PC-3 (cell line): ENCODE data around the gene NDUFS5. TPM values are rescaled to one million over a fixed set of nuclear protein-coding genes. Genes with fewer than 3 reads are reported as not detected.

Experiments used
- ATAC-seq: fragments of 200-7000 bp; cut with Tn5 transposase; 2 replicates; pipeline ENCODE4 v1.9.1; 2020; ENCODE audit warnings: mild to moderate bottlenecking, moderate library complexity
- BruUV-seq: library from RNA; stranded (reverse); fragments of 400-500 nt; replicated peaks from 2 replicates; lab custom pipeline; 2021; lab: Mats Ljungman, UMichigan
- CTCF ChIA-PET: fragments of 300-600 bp; sonication (Branson Sonifier 250); formaldehyde crosslinking; loops from one replicate; lab custom pipeline; 2022; ENCODE audit warnings: antibody characterized with exemption; lab: Charles Lee
- POLR2A ChIA-PET: fragments of 300-600 bp; sonication (Branson Sonifier 250); formaldehyde crosslinking; loops from one replicate; lab custom pipeline; 2022; ENCODE audit warnings: antibody characterized with exemption; ENCODE audit not compliant: unreplicated experiment; lab: Charles Lee
- DNase-seq: peaks from one replicate; pipeline ENCODE4 v3.0.0-alpha.2; 2015
- H2AFZ ChIP-seq: fragments of 300-600 bp; sonication (generic); 2 replicates; pipeline ENCODE4 v1.6.0; 2016; ENCODE audit warnings: antibody characterized with exemption, low read length
- H3F3A ChIP-seq: fragments of 300-600 bp; sonication (generic); one replicate; pipeline ENCODE4 v1.6.0; 2017; ENCODE audit warnings: antibody characterized with exemption, low read length, control low read depth, mild to moderate bottlenecking; ENCODE audit not compliant: unreplicated experiment
- H3K27ac ChIP-seq: fragments of 300-600 bp; sonication (generic); 2 replicates; pipeline ENCODE4 v1.5.1; 2016; ENCODE audit warnings: mild to moderate bottlenecking, low read length
- H3K27me3 ChIP-seq: fragments of 300-600 bp; sonication (generic); 2 replicates; pipeline ENCODE4 v1.6.1; 2016; ENCODE audit warnings: low read length, mixed read lengths
- H3K36me3 ChIP-seq: fragments of 300-600 bp; sonication (generic); 2 replicates; pipeline ENCODE4 v1.6.1; 2016; ENCODE audit warnings: low read depth, mixed run types, low read length, mixed read lengths
- H3K4me1 ChIP-seq: fragments of 300-600 bp; sonication (generic); 2 replicates; pipeline ENCODE4 v1.5.1; 2016; ENCODE audit warnings: low read length; ENCODE audit not compliant: insufficient read depth
- H3K4me2 ChIP-seq: fragments of 300-600 bp; sonication (generic); 2 replicates; pipeline ENCODE4 v1.6.0; 2016; ENCODE audit warnings: low read length
- H3K4me3 ChIP-seq: fragments of 300-600 bp; sonication (generic); 2 replicates; pipeline ENCODE4 v1.5.1; 2016; ENCODE audit warnings: mild to moderate bottlenecking, low read length, mixed read lengths
- H3K79me2 ChIP-seq: fragments of 300-600 bp; sonication (generic); 2 replicates; pipeline ENCODE4 v1.6.1; 2017; ENCODE audit warnings: low read length, mixed read lengths
- H3K9ac ChIP-seq: fragments of 300-600 bp; sonication (generic); 2 replicates; pipeline ENCODE4 v1.6.0; 2016; ENCODE audit warnings: mild to moderate bottlenecking, low read length
- H3K9me2 ChIP-seq: fragments of 300-600 bp; sonication (generic); replicated peaks from 2 replicates; pipeline ENCODE4 v1.6.1; 2016; ENCODE audit warnings: mixed run types, low read length, mixed read lengths
- H3K9me3 ChIP-seq: fragments of 300-600 bp; sonication (generic); 2 replicates; pipeline ENCODE4 v1.6.1; 2016; ENCODE audit warnings: low read length, mixed read lengths
- H4K20me1 ChIP-seq: fragments of 300-600 bp; sonication (generic); 2 replicates; pipeline ENCODE4 v1.6.1; 2016; ENCODE audit warnings: low read length, mixed read lengths
- CTCF ChIP-seq: fragments of 300-600 bp; sonication (generic); conservative IDR thresholded peaks from 2 replicates; pipeline ENCODE4 v1.5.1; 2017; ENCODE audit warnings: antibody characterized with exemption, low read depth, mild to moderate bottlenecking, low read length
- EZH2 ChIP-seq: fragments of 300-600 bp; sonication (generic); IDR thresholded peaks from one replicate; pipeline ENCODE4 v1.6.1; 2017; ENCODE audit warnings: antibody characterized with exemption, mild to moderate bottlenecking, low read length; ENCODE audit not compliant: unreplicated experiment
- EZH2phosphoT487 ChIP-seq: fragments of 300-600 bp; sonication (generic); IDR thresholded peaks from 2 replicates; pipeline ENCODE4 v1.6.1; 2018; ENCODE audit warnings: mild to moderate bottlenecking, antibody characterized with exemption, low read length, borderline replicate concordance
- intact Hi-C: fragments of 100-400 bp; cut with micrococcal nuclease; formaldehyde crosslinking; loops from 2 replicates; pipeline ENCODE4 v1.9.0; 2023
- total RNA-seq: library from RNA; depleted of rRNA; stranded (reverse); fragments of >200 nt; gene quantifications from 2 replicates; pipeline ENCODE4 v1.2.3, GENCODE V29; 2014

NDUFS5 gene
- total RNA-seq, 1 experiment from 2014 or later, result 864 TPM

- Histone ChIP-seq H3K9me2 (no peaks in the 10 kb centered on the region), H3K4me3 (no peak overlapping the region), H3K9me3 (no peaks in the 10 kb centered on the region), H4K20me1 (peaks cover 13% of the 10 kb centered on the region; the same call in 1 of the 2 replicates), H3K4me2 (no peak overlapping the region), H3K9ac (no peak overlapping the region), H2AFZ (no peak overlapping the region), H3F3A (no peaks in the 10 kb centered on the region), H3K36me3 (peaks cover 25% of the 10 kb centered on the region), H3K79me2 (peaks cover 14% of the 10 kb centered on the region), H3K27me3 (no peaks in the 10 kb centered on the region), H3K27ac (no peak overlapping the region), H3K4me1 (no peaks in the 10 kb centered on the region)
- no TSS peak for BruUV-seq
- TF ChIP-seq CTCF (no peak), EZH2phosphoT487 (no peak), EZH2 (no peak)
- no peak for ATAC-seq
- intact Hi-C loops, result no loop called here
- ChIA-PET CTCF (no interaction called here), POLR2A (no interaction called here)
- DNase-seq, result no peak
Measured at GRCh38 chr1:39036678-39037077, 10.5 kb downstream of the NDUFS5 start.

- BruUV-seq, result no TSS peak
- no peak for TF ChIP-seq EZH2
- TF ChIP-seq EZH2phosphoT487, result no peak
- TF ChIP-seq CTCF, result no peak
- Histone ChIP-seq H3K4me3 (no peak overlapping the region), H3F3A (no peaks in the 10 kb centered on the region), H4K20me1 (no peaks in the 10 kb centered on the region), H3K79me2 (no peaks in the 10 kb centered on the region), H3K36me3 (no peaks in the 10 kb centered on the region), H3K9ac (no peak overlapping the region), H3K9me3 (no peaks in the 10 kb centered on the region), H3K27me3 (no peaks in the 10 kb centered on the region), H3K4me1 (no peaks in the 10 kb centered on the region), H3K27ac (no peak overlapping the region), H3K4me2 (no peak overlapping the region), H3K9me2 (no peaks in the 10 kb centered on the region), H2AFZ (no peak overlapping the region)
- intact Hi-C loops, result no loop called here
- CTCF ChIA-PET, result no interaction called here
- no peak for DNase-seq
- POLR2A ChIA-PET, result no interaction called here
- ATAC-seq, result no peak
Measured at GRCh38 chr1:39043513-39043912, 17.4 kb downstream of the NDUFS5 start.

- Histone ChIP-seq H3K79me2 (no peaks in the 10 kb centered on the region), H3K4me1 (no peaks in the 10 kb centered on the region), H4K20me1 (no peaks in the 10 kb centered on the region), H3K9ac (no peak overlapping the region), H3K4me3 (no peak overlapping the region), H3K36me3 (no peaks in the 10 kb centered on the region), H3K9me3 (no peaks in the 10 kb centered on the region), H3F3A (no peaks in the 10 kb centered on the region), H3K4me2 (no peak overlapping the region), H3K27ac (no peak overlapping the region), H2AFZ (no peak overlapping the region), H3K9me2 (no peaks in the 10 kb centered on the region), H3K27me3 (no peaks in the 10 kb centered on the region)
- TF ChIP-seq CTCF, result no peak
- TF ChIP-seq EZH2phosphoT487, result no peak
- TF ChIP-seq EZH2, result no peak
- intact Hi-C loops, result no loop called here
- CTCF ChIA-PET, result no interaction called here
- ATAC-seq (peak; percentile 24; the same call in 1 of the 2 replicates), DNase-seq (no peak)
- POLR2A ChIA-PET, result no interaction called here
- no TSS peak for BruUV-seq
Measured at GRCh38 chr1:39044762-39045161, 18.6 kb downstream of the NDUFS5 start.
